ENCODE data around the gene CCT8.

GRCh38 chr21:29064850-29065481 is 8.5 kb downstream of the CCT8 start:
- TF ChIP-seq ZFP36 (IDR thresholded peaks at IDR 0.05; ENCODE audit: low read depth, low read length, partially characterized antibody), result no peak
- TF ChIP-seq RNF2 (IDR thresholded peaks at IDR 0.05), result no peak
- TF ChIP-seq IFI16 (CRISPR knock-in tag; IDR thresholded peaks at IDR 0.05), result no peak
- no peak for TF ChIP-seq GATAD2B (IDR thresholded peaks at IDR 0.05; ENCODE audit: borderline replicate concordance)
- TF ChIP-seq CTCF (IDR thresholded peaks at IDR 0.05 in 2 of 3, conservative IDR thresholded peaks at IDR 0.05 in 1 of 3; ENCODE audit: insufficient read depth in 2 of 3, low read depth in 1 of 3, low read length in 3 of 3), result no peak
- no peak for TF ChIP-seq SMC3 (conservative IDR thresholded peaks at IDR 0.05; ENCODE audit: insufficient read depth, low read depth, low read length)
- no peak for TF ChIP-seq ELF2 (CRISPR knock-in tag; IDR thresholded peaks at IDR 0.05)
- TF ChIP-seq ZNF707 (CRISPR knock-in tag; conservative IDR thresholded peaks at IDR 0.05), result no peak
- no peak for TF ChIP-seq ZBTB34 (CRISPR knock-in tag; IDR thresholded peaks at IDR 0.05)
- TF ChIP-seq HMGN3 (IDR thresholded peaks at IDR 0.05; ENCODE audit: borderline replicate concordance, extremely low read depth, insufficient read length, low read depth, low read length), result no peak
- no peak for TF ChIP-seq PBX2 (CRISPR knock-in tag; IDR thresholded peaks at IDR 0.05; ENCODE audit: low read depth)
- TF ChIP-seq PBX2 (tag; conservative IDR thresholded peaks at IDR 0.05; ENCODE audit: low read depth), result no peak
- no peak for TF ChIP-seq FOXJ3 (CRISPR knock-in tag; IDR thresholded peaks at IDR 0.05)
- no peak for TF ChIP-seq ZC3H8 (IDR thresholded peaks at IDR 0.05)

Measured in K562 (cell line).